ENCODE results near the gene PLK5. TPM values are rescaled to one million over a fixed set of nuclear protein-coding genes. Genes with fewer than 3 reads are reported as not detected.

The PLK5 gene
- total RNA-seq, 1 donor from 2014 or later: not detected

DNA sequence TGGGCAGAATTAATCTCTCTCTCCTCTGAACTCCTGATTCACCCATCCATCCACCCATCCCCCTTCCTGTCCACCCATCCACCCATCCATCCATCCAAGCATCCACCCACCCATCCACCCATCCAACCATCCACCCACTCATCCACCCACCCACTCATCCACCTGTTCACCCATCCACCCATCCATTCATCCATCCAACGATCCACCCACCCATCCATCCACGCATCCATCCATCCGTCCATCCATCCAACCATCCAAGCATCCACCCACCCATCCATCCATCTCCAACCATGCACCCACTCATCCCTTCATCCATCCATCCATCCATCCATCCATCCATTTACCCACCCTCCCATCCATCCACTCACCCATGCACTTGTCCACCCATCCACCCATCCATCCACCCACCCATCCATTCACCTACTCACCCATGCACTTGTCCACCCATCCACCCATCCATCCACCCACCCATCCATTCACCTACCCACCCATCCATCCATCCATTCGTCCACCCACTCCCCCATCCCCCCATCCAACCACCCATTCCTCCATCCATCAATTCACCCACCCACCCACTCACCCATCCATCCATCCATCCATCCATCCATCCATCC is 25.6 kb downstream of the PLK5 start:
- FAIRE-seq: no peak
- no peak for DNase-seq (ENCODE audit: low spot score in 2 of 2)

DNA sequence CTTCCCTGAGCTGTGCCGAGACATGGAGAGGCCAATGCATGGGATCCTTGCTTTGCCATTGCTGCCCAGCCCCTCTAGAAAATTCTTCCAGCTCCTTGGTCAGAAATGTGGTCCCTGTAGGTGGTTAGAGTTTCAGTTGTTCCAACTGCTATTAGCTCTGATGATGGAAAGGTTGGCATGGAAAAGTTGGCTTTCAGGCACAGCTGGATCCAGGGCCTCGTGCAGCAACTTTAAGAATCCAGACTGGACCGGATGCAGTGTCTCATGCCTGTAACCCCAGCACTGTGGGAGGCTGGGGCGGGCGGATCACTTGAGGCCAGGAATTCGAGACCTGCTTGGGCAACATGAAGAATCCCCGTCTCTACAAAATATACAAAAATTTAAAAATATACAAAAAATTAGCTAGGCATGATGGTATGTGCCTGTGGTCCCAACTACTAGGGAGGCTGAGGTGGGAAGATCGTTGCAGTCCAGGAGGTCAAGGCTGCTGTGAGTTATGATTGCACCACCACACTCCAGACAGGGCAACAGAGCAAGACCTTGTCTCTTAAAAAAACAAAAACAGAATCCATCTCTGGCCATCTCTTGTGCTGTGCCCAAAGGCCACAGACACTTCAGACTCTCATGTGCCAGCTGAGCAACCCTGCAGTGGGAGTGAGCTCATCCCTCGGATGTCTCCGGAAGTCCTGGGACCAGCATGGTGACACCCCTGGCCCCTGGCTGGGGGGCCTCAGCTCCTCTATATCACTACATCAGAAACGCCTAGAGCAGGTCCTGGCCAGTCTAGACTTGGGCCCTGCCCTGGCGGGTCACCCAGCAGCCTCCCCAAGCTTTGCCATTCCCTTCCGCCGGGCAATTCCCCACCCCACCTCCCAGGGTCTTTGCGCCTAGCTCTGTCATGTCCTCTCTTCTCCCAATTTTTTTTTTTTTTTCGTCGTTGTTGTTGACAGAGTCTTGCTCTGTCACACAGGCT is 27.5 kb downstream of the PLK5 start:
- no peak for DNase-seq (ENCODE audit: low spot score in 2 of 2)
- no peak for FAIRE-seq

DNA sequence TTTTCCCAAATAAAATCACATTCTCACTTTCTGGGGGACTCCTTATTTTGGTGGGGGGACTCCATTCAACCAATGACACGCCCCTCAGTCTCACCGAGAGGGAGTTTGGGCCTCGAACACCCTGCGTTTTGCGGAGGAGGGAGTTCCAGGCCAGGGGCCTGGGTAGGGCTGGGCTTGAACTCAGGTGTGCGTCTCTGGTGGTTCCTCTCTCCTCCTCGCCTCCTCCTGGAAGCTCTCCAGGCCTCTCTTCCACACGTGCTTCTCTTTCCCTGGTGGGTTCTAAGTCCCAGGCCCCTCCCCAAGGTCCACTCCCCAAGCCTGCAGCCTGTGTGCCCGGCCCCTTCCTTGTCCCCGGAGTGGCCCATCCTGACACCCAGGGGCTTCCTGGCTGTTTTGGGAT is 29.5 kb downstream of the PLK5 start:
- no peak for DNase-seq (ENCODE audit: low spot score in 2 of 2)
- no peak for FAIRE-seq

DNA sequence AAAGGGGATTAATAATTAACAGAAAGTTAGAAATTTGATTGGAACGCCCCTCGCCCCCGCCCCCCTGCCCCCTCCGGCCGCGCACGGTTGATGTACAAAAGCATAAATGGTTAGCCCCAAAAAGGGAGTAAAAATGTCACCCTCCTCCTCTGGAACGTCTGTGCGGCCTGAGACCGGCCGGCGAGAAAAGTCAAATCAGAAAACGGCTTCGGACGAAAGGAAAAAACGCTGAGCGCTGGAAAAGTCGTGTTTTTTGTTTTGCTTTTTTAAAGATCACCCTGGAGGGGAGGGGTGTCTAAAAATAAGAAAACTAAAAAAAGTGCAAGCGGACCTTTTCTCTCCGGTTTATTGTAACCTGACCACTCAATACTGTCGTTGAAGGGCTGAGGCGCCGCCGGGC is 31.1 kb downstream of the PLK5 start:
- DNase-seq (ENCODE audit: low spot score in 2 of 2) (no peak), FAIRE-seq (no peak)

DNA sequence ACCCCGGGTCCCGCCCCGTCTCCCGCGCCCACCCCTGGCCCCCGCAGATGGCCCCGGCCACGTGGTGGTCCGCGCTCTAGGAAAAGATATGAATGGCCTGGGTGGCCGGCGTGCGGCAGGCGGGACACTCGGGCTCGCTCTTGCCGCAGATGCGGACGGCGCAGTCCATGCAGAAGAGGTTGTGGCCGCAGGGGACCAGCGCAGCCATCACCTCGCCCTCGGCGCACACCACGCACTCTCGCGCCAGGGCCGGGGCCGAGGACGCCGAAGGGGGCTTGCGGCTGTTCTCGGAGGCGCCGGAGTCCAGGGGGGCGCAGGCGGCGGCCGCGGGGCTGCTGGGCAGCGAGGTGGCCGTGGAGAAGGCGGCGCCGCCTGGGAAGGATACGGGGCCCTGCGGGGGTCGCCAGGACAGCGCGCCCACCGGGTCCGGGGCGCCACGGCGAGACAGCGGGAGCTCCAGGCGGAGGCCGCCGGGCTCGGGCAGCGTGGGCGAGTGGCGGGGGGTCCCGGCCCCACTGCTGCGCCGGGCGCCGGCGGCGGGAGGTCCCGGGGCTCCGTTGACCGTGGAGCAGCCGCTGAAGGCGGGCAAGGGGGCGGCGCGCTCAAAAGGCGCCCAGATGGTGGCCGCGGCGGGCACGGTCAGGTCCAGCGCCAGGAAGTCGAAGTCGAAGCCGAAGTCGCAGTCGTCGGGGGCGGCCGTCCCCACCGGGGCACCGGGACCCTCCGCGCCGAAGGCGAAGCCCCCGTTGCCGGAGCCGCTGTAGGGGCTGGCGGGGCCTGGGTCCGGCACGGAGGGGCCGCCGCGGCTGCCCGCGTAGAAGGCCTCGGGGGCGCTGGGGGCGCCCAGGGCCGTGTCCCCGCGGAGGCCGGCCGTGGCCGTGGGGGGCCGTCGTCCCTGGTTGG is 31.9 kb downstream of the PLK5 start:
- no peak for FAIRE-seq

DNA sequence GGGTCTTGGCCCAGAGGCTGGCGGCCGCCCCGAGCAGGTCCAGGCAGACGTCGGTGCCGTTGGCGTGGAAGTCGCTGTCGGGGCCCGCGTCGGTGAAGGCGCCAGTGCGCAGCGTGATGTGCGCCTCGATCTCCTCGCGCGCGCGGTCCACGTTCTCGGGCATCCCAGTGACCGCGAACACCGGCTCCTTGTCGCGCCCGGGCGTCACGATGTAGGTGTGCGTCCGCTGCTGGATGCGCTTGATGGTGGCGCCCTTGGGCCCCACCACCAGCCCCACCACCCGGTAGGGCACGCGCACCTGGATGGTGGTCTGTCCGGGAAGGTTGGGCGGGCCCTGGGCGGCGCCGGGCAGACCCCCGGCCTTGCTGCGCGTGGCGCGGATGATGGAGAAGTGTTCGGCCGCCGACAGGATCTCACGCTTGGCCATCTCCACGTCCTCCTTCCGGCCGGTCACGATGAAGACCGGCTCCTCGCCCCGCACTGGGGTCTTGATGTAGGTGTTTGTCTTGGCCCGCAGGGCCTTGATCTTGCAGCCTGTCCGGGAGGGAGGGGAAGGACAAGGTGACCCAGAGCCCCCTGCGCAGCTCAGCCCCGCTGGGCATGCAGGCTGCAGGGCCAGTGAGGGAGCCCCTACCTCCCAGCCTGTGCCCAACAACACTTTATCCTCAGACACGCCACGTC is 32.7 kb downstream of the PLK5 start:
- DNase-seq (ENCODE audit: low spot score in 2 of 2) (no peak), FAIRE-seq (no peak)

More for the DNA sequence above, 31.9 kb downstream of the PLK5 start:
- DNase-seq (ENCODE audit: low spot score in 2 of 2): no peak

DNA sequence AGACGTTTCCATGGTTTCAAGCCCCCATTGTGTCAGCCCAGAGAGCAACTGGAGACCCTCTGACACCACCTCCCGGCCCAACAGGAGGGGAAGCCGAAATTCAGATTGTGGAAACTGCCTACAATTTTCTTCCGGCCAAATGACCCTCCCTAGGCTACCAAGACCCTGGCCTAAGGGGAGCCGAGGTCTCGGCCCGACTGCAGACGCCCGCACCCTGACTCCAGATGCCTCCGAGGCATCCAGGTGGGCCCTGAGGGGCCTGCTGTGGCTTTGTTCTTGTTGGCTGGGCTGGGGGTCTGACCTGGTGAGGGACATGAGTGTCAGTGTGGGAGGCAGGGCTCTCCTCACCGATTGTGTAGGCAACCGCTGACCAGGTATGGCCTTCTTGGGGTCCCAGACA is 34.7 kb downstream of the PLK5 start:
- no peak for DNase-seq (ENCODE audit: low spot score in 2 of 2)
- FAIRE-seq: no peak

DNA sequence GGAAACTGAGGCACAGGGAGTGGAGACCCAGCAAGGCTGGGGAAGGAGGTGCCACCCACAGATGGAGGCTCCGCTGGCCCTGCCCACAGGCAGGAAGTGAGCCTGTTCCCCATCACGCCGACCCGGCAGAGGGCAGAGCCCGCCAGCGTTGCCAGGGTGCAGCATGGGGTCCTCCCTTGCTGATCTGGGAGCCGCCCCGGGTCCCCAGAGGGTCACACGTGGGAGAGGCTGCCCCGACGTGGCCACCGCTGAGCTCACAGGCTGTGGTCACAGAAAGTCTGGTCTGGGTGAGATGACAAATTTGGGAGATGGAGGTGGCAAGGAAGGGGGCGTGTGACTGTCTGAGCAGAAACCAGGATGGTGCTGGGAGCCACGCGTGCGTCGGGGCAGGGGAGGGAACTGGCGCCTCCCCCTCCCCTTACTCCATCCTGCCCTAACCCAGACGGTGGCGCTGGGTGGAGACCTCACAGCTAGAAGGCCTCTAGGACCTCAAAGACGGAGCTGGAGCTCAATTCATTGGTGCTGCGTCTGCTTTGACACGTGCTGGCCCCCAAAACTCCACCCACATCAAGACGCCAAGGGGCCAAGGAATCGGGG is 36.5 kb downstream of the PLK5 start:
- DNase-seq (ENCODE audit: low spot score in 2 of 2) (no peak), FAIRE-seq (no peak)

DNA sequence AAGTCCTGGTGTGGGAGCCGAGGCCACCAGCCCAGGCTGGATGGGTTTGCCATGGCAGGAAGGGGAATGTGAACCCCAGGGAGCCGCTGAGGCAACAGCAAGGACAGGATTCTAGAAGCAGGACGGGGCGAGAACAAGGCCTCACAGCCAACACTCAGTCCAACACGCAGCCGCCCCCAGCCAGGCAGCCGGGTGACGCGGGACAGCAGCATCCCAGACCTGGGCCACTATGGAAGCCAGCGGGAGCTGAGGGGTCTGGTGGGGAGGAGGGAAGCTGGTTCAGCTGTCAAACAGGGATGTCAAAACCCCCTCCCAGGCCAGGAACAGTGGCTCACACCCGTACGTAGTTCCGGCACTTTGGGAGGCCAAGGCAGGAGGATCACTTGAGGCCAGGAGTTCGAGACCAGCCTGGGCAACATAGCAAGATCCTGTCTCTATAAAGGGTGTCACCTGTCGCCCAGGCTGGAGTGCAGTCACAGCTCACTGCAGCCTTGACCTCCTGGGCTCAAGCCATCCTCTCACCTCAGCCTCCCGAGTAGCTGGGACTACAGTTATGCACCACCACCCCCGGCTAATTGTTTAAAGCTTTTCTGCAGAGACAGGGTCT is 37.5 kb downstream of the PLK5 start:
- FAIRE-seq: no peak
- DNase-seq (ENCODE audit: low spot score in 2 of 2): no peak

DNA sequence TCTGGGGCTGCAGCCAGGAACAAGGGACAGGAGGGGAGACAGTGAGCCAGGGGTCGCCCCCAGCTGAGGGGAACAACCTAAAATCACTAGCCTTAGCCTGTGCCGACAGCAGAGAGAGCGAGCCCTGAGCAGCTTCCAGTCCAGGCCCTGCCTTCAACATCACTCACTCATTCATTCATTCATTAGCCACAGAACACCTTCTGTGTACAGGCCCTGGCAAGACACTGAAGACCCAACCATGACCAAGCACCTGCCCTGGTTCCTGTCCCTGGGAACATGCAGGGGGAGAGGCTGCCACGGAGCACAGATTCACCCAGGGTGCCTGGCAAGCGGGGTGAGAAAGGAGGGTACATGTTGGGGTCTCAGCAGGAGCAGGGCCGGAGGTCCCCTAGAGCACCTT is 39.4 kb downstream of the PLK5 start:
- FAIRE-seq (no peak), DNase-seq (ENCODE audit: low spot score in 2 of 2) (no peak)

DNA sequence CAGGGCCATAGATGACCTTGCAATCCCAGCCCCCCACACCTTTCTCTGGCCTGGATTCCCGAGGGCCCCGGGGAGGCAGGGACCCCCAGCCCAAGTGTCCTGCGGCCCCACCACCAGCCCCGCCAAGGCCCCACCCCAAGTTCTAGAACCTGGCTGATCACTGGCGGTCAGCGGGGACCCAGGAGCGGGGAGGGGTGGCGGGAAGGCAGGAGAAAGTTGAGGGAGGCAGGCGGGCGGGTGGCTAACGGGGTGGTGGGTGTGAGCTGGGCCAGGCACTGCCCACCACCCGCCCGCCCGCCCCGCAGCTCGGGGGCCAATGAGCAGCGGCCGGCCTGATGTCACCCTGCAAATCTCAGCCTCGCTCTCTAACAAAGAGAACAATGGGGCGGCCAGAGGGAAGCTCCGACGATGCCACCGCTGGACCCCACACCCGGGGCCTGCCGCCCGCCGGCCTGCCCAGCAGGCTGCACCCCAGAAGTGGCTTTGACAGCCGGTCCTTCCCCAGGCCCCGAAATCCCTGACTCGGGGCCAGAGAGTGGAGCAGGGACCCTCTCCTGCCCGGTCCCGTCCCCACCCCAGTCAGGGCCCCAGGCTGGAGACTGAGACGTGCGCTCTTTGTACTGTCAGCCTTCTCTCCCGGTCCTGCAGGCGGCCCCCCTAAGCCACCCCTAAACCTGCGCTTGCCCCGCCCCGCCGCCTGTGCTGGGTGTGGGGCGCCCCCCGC is 42.7 kb downstream of the PLK5 start:
- DNase-seq (ENCODE audit: low spot score in 2 of 2): peak; percentile 92 to 93
- no peak for FAIRE-seq

DNA sequence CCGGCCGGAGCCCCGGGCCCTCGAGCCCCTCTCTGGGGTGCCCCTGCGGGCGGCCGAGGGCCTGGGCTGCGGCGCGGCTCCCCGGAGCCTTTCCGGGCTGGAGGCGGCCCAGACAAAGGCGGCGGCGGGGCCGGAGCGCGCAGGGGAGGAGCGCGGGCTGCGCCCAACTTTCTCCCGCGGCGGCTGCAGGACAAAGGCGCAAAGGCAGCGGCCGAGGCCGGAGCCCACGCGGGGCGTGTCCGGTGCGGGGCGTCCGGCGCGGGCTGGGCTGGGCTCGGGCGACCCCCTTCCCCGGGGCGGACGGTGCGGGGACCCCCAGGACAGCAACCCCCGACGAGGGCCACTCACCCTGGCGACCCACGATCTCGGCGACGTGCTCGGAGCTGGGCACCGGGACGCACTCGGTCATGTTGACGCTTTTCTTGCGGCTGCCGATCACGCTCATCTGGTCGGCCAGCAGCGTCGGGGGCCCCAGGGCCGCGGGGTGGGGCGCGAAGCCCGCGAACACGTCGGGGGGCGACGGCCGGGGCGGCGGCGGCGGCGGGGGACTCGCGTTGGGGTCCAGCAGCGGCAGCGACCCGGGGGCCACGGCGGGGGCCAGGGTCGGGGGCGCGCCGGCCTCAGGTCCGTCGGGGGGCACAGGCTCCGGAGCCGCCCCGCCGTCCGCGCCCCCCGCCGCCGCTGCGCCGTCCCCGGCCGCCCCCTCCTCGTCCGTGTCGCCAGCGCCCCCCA is 43.4 kb downstream of the PLK5 start:
- DNase-seq (ENCODE audit: low spot score in 2 of 2): no peak
- no peak for FAIRE-seq

DNA sequence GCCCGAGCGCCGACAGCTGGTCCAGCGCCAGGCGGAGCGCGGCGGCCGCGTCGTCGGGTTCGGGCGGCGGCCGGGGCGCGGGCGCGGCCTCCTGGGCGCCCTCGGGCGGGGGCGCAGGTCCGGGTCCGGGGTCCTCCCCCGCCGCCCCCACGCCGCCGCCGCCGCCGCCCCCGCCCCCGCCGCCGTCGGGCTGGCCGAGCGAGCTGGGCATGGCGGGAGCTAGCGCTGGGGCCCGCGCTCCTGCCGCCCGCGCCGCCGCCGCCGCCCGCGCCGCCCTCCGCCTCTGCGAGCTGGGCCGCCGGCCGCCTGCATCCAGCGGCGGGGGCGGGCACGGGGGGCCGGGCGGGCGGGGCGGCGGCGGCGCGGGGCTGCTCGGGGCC is 44.0 kb downstream of the PLK5 start:
- DNase-seq (ENCODE audit: low spot score in 2 of 2) (peak in 1 of 2 donors; percentile 65), FAIRE-seq (no peak)

DNA sequence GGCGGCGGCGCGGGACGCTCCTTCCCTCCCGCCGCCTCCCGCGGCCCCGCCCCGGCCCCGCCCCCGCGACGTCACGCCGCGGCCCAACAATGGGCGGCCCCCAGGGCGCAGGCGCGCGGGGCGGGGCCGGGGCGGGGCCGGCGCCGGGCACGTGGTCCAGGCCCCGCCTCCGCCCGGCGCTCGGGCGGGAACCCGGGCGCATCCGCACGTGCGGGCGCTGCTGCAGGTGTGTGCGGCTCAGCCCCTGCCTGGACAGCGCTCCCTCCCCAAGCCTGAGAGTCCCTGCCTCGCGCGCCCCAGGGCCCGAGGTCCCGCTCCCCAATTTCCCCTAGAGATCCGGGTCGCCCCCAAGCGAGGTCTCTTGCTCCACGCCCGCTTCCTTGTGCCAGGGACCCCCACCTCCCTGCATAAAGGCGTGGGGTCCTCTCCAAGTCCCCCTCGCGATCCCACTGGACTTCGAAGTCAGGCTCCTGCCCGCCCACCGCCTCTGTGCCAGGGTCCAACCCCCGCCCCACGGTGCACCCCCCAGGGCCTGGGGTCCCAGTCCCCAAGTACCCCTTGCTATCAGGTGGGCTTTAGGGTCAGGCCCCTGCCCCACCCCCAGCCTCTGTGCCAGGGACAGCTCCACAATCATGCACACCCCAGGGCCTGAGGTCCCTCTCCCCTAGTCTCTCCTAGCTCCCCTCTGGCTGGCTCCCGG is 44.6 kb downstream of the PLK5 start, which contains the start of gene MEX3D:
TSS of gene MEX3D (minus strand) at position 6 of the 700 bp plus-strand sequence. CDS start 267 bp downstream, outside the sequence.
- peak; percentile 100 for DNase-seq (ENCODE audit: low spot score in 2 of 2)
- FAIRE-seq: no peak

DNA sequence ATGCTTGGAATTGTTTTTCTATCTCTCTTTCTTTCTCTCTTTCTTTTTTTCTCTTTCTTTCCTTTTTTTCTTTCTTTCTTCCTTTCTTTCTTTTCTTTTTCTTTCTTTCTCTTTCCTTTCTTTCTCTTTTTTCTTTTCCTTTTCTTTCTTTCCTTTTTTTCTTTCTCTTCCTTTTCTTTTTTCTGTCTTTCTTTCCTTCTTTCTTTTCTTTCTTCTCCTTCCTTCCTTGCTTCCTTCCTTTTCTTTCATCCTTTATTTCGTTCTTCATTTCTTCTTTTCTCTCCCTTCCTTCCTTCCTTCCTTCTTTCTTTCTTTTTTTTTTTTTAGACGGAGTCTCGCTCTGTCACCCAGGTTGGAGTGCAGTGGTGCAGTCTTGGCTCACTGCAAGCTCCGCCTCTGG is 46.1 kb downstream of the PLK5 start:
- FAIRE-seq (no peak), DNase-seq (ENCODE audit: low spot score in 2 of 2) (no peak)

DNA sequence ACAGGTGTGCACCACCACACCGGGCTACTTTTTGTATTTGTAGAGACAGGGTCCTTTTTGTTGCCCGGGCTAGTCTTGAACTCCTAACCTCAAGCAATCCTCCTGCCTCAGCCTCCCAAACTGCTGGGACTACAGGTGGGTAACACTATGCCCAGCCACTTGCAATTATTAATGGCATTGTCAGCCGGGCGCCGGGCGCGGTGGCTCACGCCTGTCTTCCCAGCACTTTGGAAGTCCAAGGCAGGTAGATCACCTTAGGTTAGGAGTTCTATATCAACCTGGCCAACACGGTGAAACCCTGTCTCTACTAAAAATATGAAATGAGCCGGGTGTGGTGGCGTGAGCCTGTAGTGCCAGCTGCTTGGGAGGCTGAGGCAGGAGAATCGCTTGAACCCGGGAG is 47.0 kb downstream of the PLK5 start:
- FAIRE-seq: no peak
- DNase-seq (ENCODE audit: low spot score in 2 of 2): no peak

DNA sequence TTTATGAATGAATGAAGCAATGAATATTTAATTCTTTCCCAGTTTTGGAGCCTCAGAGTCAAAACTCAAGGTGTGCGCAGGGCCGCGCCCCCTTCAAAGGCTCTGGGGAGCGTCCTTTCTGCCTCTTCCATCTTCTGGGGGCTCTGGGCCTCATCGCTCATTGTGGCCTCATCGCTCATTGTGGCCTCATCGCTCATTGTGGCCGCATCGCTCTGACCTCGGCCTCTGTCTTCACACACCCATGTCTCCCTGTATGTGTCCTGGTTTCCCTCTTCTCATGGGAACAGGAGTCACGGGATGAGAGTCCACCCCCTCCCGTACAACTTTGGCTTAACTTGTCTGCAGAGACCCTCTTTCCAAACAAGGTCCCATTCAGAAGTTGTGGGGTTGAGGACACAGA is 47.5 kb downstream of the PLK5 start:
- FAIRE-seq: no peak

More for the DNA sequence above, 47.5 kb downstream of the PLK5 start:
- no peak for DNase-seq (ENCODE audit: low spot score in 2 of 2)
